ENCODE data around the gene TRIM63. TPM values are rescaled to one million over a fixed set of nuclear protein-coding genes. Genes with fewer than 3 reads are reported as not detected.

Gene TRIM63
- 1 to 10 TPM in 1 of 4 donors, under 1 TPM in 1, not detected in 2; 0.32 to 1.8 TPM for total RNA-seq

DNA sequence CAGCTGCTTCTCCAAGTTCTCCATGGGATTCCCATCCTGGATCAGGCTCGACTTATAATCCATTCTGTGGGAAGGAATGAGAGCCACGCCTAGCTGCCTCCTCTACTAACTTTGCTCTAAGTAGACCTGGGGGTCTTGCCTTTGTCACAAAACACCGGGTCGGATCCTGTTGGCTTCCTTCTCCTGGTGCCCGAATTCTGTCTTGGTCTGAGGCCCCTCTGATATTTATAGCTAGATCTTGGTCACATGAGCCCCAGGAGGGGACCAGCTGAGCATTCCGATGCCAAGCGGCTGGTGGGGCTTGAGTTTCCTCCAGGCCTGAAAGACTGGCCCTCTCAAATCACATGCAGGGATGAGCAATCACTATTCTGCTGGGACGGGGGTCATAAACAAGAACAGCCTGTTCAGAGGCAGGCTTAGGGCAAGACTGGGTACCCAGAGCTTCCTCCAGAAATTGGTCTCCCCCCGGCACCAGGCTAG, at the start of gene TRIM63:
Gene TRIM63, minus strand, starts transcription at position 199 of the 480 bp plus-strand sequence. Its CDS starts 136 bp downstream, at position 63.
- H3K36me3 ChIP-seq = no peaks in the 10 kb centered on the region
- WGBS, 2 donors (ENCODE audit: low coverage in 1 of 2) = 60% methylated on average over 9 of the region's 9 CpGs; no CpG with 5 or more reads in 1 of the 2 donors
- no peak for TF ChIP-seq POLR2A (IDR thresholded peaks at IDR 0.05)
- no peak for TF ChIP-seq POLR2AphosphoS5 (IDR thresholded peaks at IDR 0.05)
- TF ChIP-seq, protein P1, sequence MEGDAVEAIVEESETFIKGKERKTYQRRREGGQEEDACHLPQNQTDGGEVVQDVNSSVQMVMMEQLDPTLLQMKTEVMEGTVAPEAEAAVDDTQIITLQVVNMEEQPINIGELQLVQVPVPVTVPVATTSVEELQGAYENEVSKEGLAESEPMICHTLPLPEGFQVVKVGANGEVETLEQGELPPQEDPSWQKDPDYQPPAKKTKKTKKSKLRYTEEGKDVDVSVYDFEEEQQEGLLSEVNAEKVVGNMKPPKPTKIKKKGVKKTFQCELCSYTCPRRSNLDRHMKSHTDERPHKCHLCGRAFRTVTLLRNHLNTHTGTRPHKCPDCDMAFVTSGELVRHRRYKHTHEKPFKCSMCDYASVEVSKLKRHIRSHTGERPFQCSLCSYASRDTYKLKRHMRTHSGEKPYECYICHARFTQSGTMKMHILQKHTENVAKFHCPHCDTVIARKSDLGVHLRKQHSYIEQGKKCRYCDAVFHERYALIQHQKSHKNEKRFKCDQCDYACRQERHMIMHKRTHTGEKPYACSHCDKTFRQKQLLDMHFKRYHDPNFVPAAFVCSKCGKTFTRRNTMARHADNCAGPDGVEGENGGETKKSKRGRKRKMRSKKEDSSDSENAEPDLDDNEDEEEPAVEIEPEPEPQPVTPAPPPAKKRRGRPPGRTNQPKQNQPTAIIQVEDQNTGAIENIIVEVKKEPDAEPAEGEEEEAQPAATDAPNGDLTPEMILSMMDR (IDR thresholded peaks at IDR 0.05) = no peak
- no peak for TF ChIP-seq EP300 (IDR thresholded peaks at IDR 0.05; ENCODE audit: low read depth)
- no peak for DNase-seq
- no peak within 1 kb of the TSS for H3K4me3 ChIP-seq
- no peak within 1 kb of the TSS for H3K27ac ChIP-seq
- H3K4me1 ChIP-seq = peaks cover 0 to 4% (median 0%) of the 10 kb centered on the region in 4 donors
- H3K27me3 ChIP-seq = peaks cover 10% of the 10 kb centered on the region
- in situ Hi-C loops (cut with MboI; ENCODE audit: low pct_ligation_motif_present in 1 of 4, low pct_unique_long_range_greater_than_20kb in 1 of 4, low sequenced_read_pairs in 3 of 4) (no loop called here), intact Hi-C loops (cut with DNase I; ENCODE audit: low total_unique reads) (no loop called here)
- no peaks in the 10 kb centered on the region for H3K9me3 ChIP-seq

DNA sequence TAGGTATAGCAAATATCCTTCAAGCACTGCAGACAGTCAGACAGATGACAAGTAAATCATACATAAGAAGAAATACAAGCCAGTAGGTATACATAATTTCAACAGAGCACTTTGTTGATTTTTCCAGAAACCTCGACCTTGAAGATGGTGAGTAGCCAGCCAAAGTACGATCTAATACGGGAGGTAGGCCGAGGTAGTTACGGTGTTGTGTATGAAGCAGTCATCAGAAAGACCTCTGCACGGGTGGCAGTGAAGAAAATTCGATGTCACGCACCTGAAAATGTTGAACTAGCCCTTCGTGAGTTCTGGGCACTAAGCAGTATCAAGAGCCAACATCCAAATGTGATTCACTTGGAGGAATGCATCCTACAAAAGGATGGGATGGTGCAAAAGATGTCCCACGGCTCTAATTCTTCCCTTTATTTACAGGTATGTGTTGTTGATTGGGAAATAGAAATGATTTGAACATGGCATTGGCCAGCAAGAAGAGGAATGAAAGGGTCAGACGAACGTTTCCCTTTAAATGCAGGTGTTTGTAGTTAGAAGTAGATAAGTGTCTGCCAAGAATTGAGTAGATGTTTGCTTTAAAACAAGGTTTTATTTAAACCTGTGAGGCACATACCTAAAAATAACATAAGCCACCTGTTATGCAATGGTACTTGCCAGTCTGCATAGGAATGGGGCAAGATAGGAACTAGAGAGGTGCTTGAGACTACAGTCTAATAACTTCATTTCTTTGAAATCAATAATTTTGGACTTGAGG, 46.9 kb upstream of the TRIM63 start:
- peaks cover 11 to 55% (median 36%) of the 10 kb centered on the region in 4 donors for H3K4me1 ChIP-seq
- DNase-seq = no peak
- H3K36me3 ChIP-seq = peaks cover 0 to 12% (median 4%) of the 10 kb centered on the region in 4 donors
- no peaks in the 10 kb centered on the region for H3K9me3 ChIP-seq
- in situ Hi-C loops (cut with MboI; ENCODE audit: low pct_ligation_motif_present in 1 of 4, low pct_unique_long_range_greater_than_20kb in 1 of 4, low sequenced_read_pairs in 3 of 4) (no loop called here), intact Hi-C loops (cut with DNase I; ENCODE audit: low total_unique reads) (no loop called here)
- H3K27ac ChIP-seq = peak overlapping the region; percentile 97 to 99 (median 97)
- H3K4me3 ChIP-seq = no peak overlapping the region
- peak in 2 of 3 donors; percentile 36 to 38 for TF ChIP-seq POLR2AphosphoS5 (IDR thresholded peaks at IDR 0.05)
- no peak for TF ChIP-seq POLR2A (IDR thresholded peaks at IDR 0.05)
- TF ChIP-seq, protein P1 (IDR thresholded peaks at IDR 0.05) = no peak
- H3K27me3 ChIP-seq = no peaks in the 10 kb centered on the region
- WGBS, 2 donors (ENCODE audit: low coverage in 1 of 2) = 17 to 59% methylated on average over 3 to 12 of the region's 12 CpGs

DNA sequence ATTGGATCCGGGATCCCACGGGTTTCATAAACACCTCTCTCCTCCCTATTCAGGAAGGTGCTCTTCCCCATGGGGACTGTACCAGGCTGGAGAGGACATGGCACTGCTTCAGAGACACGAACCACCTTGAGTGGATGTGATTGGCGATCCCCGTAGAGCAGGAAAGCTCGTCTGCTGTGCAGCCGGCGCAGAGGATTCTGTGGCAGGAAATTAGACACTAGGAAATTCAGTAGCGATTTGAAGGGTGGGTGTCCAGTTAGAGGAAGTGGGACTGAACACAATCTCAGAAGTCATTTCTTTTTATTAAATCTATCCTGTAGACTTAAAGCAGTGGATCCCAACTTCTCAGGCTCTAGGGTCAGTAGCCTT, 45.0 kb upstream of the TRIM63 start:
- Histone ChIP-seq H3K4me3 (peak overlapping the region; percentile 75 to 100 (median 94)), H3K9me3 (no peaks in the 10 kb centered on the region), H3K4me1 (peaks cover 11 to 47% (median 33%) of the 10 kb centered on the region in 4 donors), H3K27me3 (no peaks in the 10 kb centered on the region), H3K36me3 (peaks cover 0 to 8% (median 0%) of the 10 kb centered on the region in 4 donors), H3K27ac (peak overlapping the region; percentile 97 to 99 (median 97))
- intact Hi-C loops (cut with DNase I; ENCODE audit: low total_unique reads) = no loop called here
- 2% methylated on average over 9 of the region's 9 CpGs; no CpG with 5 or more reads in 1 of the 2 donors for WGBS, 2 donors (ENCODE audit: low coverage in 1 of 2)
- DNase-seq = no peak
- TF ChIP-seq, protein P1 (IDR thresholded peaks at IDR 0.05) = no peak
- TF ChIP-seq EP300 (IDR thresholded peaks at IDR 0.05; ENCODE audit: low read depth) (no peak), POLR2AphosphoS5 (IDR thresholded peaks at IDR 0.05) (no peak), POLR2A (IDR thresholded peaks at IDR 0.05) (no peak)
- in situ Hi-C loops (cut with MboI; ENCODE audit: low pct_ligation_motif_present in 1 of 4, low pct_unique_long_range_greater_than_20kb in 1 of 4, low sequenced_read_pairs in 3 of 4) = no loop called here

- no peaks in the 10 kb centered on the region for H3K27me3 ChIP-seq
- no peaks in the 10 kb centered on the region for H3K9me3 ChIP-seq
- in situ Hi-C loops (cut with MboI; ENCODE audit: low pct_ligation_motif_present in 1 of 4, low pct_unique_long_range_greater_than_20kb in 1 of 4, low sequenced_read_pairs in 3 of 4) (no loop called here), intact Hi-C loops (cut with DNase I; ENCODE audit: low total_unique reads) (no loop called here)
- WGBS, 2 donors (ENCODE audit: low coverage in 1 of 2) = 2% methylated on average over 49 of the region's 96 CpGs; no CpG with 5 or more reads in 1 of the 2 donors
- TF ChIP-seq EP300 (IDR thresholded peaks at IDR 0.05; ENCODE audit: low read depth) (no peak), POLR2A (IDR thresholded peaks at IDR 0.05) (peak; percentile 84), POLR2AphosphoS5 (IDR thresholded peaks at IDR 0.05) (peak; percentile 80 to 87 (median 86))
- TF ChIP-seq, protein P1 (IDR thresholded peaks at IDR 0.05) = peak in 1 of 5 experiments; percentile 13
- peak within 1 kb of the TSS; percentile 75 to 100 (median 94) for H3K4me3 ChIP-seq
- H3K36me3 ChIP-seq = peaks cover 0 to 8% (median 0%) of the 10 kb centered on the region in 4 donors
- peak within 1 kb of the TSS; percentile 97 to 99 (median 97) for H3K27ac ChIP-seq
- peak; percentile 95 for DNase-seq
- peaks cover 11 to 47% (median 33%) of the 10 kb centered on the region in 4 donors for H3K4me1 ChIP-seq
Measured at GRCh38 chr1:26111530-26112406, 44.3 kb upstream of the TRIM63 start, which contains the start of gene PDIK1L. Gene PDIK1L (plus strand): TSS chr1:26111824. CDS start chr1:26114309, 2,485 bp downstream.
